ENCODE data around the gene POLR2A. TPM values are rescaled to one million over a fixed set of nuclear protein-coding genes. Genes with fewer than 3 reads are reported as not detected.
A peak's percentile ranks its signal among the peaks of the same experiment; 100 is the strongest.

Gene POLR2A
- total RNA-seq, 4 donors from 2014 or later, result 57.1 to 99.2 (median 77.1) TPM

DNA sequence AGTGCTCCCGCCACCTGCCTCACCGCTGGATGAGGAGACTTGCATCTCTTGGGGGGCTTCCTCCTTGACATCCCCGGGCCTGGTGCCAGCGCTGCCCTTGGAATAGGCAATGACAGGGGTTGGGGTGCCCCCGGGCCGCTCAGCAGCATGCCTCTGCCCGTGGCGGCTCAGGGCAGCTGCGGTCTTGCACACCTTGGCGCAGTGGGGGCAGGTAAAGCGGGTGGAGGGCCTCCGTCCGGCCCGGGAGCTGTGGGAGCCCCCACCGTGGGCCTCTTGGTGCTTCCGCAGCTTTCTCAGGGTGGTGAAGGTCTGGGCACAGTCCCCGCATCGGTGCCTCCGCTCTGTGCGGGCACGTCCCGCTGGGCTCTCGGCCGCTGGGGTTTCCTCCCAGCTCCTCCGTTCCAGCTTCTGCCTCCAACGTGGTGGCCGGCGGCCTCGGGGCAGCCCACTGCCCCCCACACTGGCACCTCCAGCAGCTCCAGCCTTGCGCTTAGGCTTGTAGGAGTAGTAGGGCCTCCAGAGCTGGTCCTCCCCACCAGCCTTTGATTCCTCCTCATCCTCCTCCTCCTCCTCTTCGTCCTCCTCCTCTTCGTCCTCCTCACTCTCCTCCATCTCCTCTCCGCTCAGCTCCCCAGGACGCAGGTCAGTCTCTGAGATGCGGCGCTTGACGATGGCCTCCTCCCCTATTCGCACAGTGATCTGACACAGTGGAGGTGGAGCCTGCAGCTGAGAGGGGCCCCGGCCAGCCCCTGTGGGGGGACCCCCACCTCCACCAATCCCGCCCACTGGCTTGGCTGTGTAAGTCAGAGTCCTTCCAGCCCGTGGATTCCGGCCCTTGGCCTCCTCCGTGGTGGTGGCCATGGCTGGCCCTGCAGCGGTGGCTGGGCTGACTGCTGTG lies 21.4 kb upstream of the POLR2A start:
- DNase-seq (ENCODE audit: low spot score) (no peak), ATAC-seq (ENCODE audit: low FRiP score) (no peak)
- TF ChIP-seq, protein P1, sequence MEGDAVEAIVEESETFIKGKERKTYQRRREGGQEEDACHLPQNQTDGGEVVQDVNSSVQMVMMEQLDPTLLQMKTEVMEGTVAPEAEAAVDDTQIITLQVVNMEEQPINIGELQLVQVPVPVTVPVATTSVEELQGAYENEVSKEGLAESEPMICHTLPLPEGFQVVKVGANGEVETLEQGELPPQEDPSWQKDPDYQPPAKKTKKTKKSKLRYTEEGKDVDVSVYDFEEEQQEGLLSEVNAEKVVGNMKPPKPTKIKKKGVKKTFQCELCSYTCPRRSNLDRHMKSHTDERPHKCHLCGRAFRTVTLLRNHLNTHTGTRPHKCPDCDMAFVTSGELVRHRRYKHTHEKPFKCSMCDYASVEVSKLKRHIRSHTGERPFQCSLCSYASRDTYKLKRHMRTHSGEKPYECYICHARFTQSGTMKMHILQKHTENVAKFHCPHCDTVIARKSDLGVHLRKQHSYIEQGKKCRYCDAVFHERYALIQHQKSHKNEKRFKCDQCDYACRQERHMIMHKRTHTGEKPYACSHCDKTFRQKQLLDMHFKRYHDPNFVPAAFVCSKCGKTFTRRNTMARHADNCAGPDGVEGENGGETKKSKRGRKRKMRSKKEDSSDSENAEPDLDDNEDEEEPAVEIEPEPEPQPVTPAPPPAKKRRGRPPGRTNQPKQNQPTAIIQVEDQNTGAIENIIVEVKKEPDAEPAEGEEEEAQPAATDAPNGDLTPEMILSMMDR (IDR thresholded peaks at IDR 0.05), result no peak

DNA sequence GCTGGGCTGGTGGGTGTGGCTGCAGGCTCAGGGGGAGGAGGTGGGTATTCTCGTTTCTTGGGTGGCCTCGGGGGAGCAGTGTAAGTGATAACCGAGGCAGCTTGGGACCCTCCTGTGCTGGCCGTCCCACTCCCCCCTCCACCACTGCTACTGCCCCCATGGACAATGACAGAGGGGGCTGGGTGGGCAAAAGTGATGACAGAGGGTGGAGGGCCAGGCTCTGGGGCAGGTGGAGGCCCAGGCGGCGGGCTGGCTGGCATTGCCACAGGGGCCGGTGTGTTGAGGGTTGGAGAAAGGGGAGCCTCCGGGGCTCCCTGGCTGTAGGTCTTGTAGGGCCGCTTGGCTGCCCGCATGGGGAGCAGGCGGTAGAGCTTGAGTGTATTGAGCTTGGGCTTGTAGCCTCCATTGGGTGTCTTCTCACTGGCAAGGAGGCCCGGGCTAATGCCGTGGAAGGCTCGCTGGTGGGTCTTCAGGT lies 20.8 kb upstream of the POLR2A start:
- ATAC-seq (ENCODE audit: low FRiP score), result no peak
- no peak for DNase-seq (ENCODE audit: low spot score)
- TF ChIP-seq, protein P1 (IDR thresholded peaks at IDR 0.05), result no peak

DNA sequence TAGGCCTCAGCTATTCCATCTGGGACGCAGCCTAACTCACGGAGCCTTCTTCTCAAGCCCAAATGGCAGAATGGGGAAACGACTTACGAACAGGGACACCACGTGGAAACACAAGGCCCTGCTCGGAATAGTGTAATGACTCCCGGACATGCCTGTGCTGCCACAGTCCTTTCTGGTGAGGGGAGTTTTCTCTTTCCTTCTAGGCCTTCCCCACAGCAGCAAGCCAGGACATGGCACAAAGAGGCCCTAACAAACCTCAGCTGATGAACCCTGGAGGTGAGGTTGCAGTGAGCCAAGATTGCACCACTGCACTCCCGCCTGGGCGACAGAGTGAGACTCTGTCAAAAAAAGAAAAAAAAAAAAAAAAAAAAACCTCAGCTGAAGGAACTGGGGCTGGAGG lies 20.1 kb upstream of the POLR2A start:
- TF ChIP-seq, protein P1 (IDR thresholded peaks at IDR 0.05), result no peak
- ATAC-seq (ENCODE audit: low FRiP score), result no peak
- no peak for DNase-seq (ENCODE audit: low spot score)

DNA sequence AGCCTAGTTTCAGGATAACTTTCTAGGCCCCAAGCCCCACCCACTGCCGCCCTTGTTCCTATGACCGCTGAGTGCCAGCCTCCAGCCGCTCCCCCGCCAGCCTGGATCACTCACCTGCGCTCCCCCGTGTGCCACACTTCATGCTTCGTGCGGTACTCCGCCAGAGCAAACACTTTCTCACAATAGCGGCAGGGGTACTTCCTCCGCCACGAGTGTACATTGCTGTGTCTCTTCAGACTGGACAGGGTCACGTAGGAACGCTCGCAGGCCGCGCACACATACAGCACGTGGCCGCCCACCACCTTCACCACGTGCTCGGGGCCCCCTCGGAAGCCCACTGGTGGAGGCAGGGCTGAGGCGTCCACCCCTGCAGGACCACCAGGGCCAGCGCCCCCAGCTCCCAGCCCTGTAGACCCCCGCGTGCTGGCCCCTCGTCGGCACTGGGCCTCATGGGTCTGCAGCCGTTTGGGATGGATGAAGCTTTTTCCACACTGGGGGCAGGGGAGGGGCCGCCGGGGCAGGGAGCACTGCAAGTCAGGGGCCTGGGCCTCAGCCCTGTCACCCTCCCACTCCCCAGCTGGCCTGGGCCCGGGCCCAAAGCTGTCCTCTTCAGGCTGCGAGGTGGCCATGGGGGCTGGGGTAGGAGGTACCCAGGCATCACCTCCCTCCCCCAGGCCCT lies 18.4 kb upstream of the POLR2A start:
- DNase-seq (ENCODE audit: low spot score) (no peak), ATAC-seq (ENCODE audit: low FRiP score) (no peak)
- TF ChIP-seq, protein P1 (IDR thresholded peaks at IDR 0.05), result no peak

DNA sequence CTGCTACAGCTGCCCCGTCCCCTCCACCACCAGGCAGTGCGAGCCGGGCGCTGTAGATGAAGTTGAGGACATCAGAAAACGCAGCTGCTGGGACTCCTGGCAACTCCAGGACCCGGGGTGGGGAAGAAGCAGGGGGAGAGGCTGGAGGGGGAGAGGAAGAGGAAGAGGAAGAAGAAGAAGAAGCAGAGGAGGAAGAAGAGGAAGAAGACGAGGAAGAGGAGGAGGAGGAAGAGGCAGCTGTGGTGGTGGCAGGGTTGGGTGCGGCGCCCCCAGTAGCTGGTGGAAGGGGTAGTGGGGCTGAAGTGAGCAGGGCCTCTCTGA lies 17.9 kb upstream of the POLR2A start:
- no peak for DNase-seq (ENCODE audit: low spot score)
- TF ChIP-seq, protein P1 (IDR thresholded peaks at IDR 0.05), result no peak
- no peak for ATAC-seq (ENCODE audit: low FRiP score)

DNA sequence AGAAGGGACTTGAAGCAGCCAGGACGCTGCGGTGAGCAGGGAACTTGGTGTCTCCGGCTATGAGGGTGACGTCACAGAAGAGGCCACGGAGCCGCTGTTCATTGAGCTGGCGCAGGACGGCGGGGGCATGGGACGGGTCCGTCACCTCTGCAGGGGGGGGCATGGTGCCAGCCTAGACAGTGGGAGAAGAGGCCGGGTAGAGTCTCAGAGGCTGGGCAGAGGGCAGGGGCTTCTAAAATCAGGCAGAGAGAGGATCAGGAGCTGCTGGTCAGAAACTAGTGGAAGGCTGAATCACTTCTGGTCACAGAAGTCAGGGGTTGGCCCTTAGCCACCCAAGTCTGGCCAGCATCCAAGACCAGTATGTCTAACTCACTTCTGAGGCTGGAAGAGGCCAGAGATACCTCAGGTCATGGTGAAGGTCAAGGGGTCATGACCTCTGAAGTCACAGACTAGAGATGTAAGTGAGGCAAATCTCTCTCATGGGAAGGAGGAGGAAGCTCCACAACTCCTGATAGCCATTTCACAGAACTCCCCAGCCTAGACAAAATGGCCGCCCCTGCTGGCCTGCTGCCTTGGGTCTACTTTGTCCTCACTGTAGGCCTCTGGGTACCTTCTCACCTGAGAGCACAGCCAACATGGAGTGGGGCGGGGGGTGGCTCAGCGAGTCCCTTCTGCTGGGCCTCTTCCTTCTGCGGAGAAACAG lies 17.4 kb upstream of the POLR2A start:
- TF ChIP-seq, protein P1 (IDR thresholded peaks at IDR 0.05), result no peak
- DNase-seq (ENCODE audit: low spot score) (peak; percentile 68), ATAC-seq (ENCODE audit: low FRiP score) (peak; percentile 17)

All from omental fat pad (tissue), 4 donors.